OCI-LY3 (cell line): ENCODE measurements around the gene ZBTB24.

Source experiments
- H2AFZ ChIP-seq: fragments of 200-600, 300-600 bp; shearing (Covaris generic); 2 replicates; pipeline ENCODE4 v1.6.0; 2014; ENCODE audit warnings: antibody characterized with exemption, low read depth, low read length
- H3K27ac ChIP-seq: fragments of 200-600, 300-600 bp; sonication (generic); 2 replicates; pipeline ENCODE4 v1.5.1; 2014; ENCODE audit warnings: mild to moderate bottlenecking, low read length, moderate library complexity, mixed read lengths
- H3K27me3 ChIP-seq: fragments of 200-600, 300-600 bp; sonication (generic); 2 replicates; pipeline ENCODE4 v1.6.1; 2014; ENCODE audit warnings: low read depth, low read length, mixed read lengths
- H3K36me3 ChIP-seq: fragments of 200-600, 300-600 bp; sonication (generic); replicated peaks from 2 replicates; pipeline ENCODE3; 2014; ENCODE audit warnings: low read depth, low read length, mixed read lengths
- H3K4me1 ChIP-seq: fragments of 300-600, 200-600 bp; sonication (generic); 2 replicates; pipeline ENCODE4 v1.6.1; 2014; ENCODE audit warnings: low read length, mixed read lengths
- H3K4me2 ChIP-seq: fragments of 200-600, 300-600 bp; sonication (generic); 2 replicates; pipeline ENCODE4 v1.6.1; 2014; ENCODE audit warnings: low read length, mixed read lengths
- H3K4me3 ChIP-seq: fragments of 300-600, 200-600 bp; sonication (generic); 2 replicates; pipeline ENCODE4 v1.5.1; 2014; ENCODE audit warnings: antibody characterized with exemption, mild to moderate bottlenecking, low read length, moderate library complexity
- H3K79me2 ChIP-seq: fragments of 300-600, 200-600 bp; shearing (Covaris generic); 2 replicates; pipeline ENCODE4 v1.6.1; 2014; ENCODE audit warnings: mild to moderate bottlenecking, low read length, mixed read lengths
- H3K9ac ChIP-seq: fragments of 300-600, 200-600 bp; shearing (Covaris generic); 2 replicates; pipeline ENCODE4 v1.6.0; 2014; ENCODE audit warnings: mild to moderate bottlenecking, low read length, moderate library complexity
- H3K9me3 ChIP-seq: fragments of 200-600, 300-600 bp; shearing (Covaris generic); 2 replicates; pipeline ENCODE4 v1.6.1; 2014; ENCODE audit warnings: low read length, mixed read lengths; ENCODE audit not compliant: insufficient read depth
- H4K20me1 ChIP-seq: fragments of 200-600, 300-600 bp; sonication (generic); 2 replicates; pipeline ENCODE4 v1.6.1; 2016; ENCODE audit warnings: low read length, mixed read lengths; ENCODE audit not compliant: insufficient read depth
- EZH2phosphoT487 ChIP-seq: fragments of 200-600 bp; shearing (Covaris generic); IDR thresholded peaks from 2 replicates; pipeline ENCODE4 v1.6.1; 2018; ENCODE audit warnings: antibody characterized with exemption, mixed run types, low read depth
- TF ChIP-seq, protein P1 (sequence below): fragments of 200-600, 300-600 bp; sonication (generic); IDR thresholded peaks from 2 replicates; pipeline ENCODE4 v1.5.1; 2014; ENCODE audit warnings: antibody characterized with exemption, low read length, low read depth

Gene ZBTB24

DNA sequence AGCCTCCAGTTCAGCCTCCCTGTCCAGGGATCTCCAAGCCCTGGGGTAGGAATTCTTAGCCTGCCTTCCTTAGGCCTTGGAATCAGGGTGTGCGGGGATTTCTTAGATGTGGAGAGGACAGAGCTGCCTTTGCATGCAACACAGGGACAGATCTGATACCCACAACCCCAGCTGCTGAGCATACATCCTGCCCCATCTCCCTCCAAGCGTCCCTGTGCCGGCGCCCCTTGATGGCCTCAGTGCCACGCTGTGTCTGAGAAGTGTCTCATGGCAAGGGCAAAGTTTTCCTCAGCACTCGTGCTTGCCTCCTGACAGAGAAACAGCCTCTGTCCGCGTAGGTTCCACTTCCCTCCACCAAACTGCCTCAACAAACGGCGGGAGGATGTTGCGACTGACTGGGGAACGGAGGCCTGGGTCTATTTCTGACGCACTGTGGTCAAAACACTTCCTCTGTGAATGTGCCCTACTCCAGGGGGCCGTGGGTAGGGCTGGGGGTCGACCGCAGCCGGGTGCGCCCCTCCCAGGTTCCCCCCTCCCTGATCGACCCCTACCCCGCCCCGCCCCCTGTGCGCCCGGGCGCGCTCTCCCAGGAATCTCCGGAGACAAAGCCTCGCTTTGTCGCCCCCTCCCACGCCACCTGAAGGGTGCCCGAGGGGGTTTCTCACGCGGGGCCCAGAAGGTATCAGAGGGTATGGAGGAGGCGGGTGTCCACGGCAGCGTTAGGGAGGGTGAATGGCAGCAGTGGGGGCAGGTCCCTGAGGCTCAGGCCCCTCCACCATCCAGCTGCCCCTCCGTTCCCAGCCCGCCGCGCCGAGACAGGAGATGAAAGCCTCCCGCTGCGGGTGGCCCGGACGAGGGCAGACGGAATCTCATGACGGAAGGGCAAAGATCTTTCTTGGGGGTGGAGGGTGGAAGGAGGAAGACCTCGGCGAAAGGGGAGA lies 28.3 kb downstream of the ZBTB24 start:
- no peaks in the 10 kb centered on the region for H3K36me3 ChIP-seq
- peaks cover 26% of the 10 kb centered on the region for H3K4me1 ChIP-seq
- H2AFZ ChIP-seq: no peak overlapping the region
- peak overlapping the region; percentile 88 for H3K4me3 ChIP-seq
- H3K9me3 ChIP-seq: no peaks in the 10 kb centered on the region
- no peaks in the 10 kb centered on the region; the same call in 1 of the 2 replicates for H4K20me1 ChIP-seq
- peak overlapping the region; percentile 95 for H3K4me2 ChIP-seq
- H3K9ac ChIP-seq: peak overlapping the region; percentile 79
- peak overlapping the region; percentile 51 for H3K27ac ChIP-seq
- no peak for TF ChIP-seq EZH2phosphoT487
- TF ChIP-seq, protein P1, sequence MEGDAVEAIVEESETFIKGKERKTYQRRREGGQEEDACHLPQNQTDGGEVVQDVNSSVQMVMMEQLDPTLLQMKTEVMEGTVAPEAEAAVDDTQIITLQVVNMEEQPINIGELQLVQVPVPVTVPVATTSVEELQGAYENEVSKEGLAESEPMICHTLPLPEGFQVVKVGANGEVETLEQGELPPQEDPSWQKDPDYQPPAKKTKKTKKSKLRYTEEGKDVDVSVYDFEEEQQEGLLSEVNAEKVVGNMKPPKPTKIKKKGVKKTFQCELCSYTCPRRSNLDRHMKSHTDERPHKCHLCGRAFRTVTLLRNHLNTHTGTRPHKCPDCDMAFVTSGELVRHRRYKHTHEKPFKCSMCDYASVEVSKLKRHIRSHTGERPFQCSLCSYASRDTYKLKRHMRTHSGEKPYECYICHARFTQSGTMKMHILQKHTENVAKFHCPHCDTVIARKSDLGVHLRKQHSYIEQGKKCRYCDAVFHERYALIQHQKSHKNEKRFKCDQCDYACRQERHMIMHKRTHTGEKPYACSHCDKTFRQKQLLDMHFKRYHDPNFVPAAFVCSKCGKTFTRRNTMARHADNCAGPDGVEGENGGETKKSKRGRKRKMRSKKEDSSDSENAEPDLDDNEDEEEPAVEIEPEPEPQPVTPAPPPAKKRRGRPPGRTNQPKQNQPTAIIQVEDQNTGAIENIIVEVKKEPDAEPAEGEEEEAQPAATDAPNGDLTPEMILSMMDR: no peak
- no peaks in the 10 kb centered on the region; the same call in 1 of the 2 replicates for H3K79me2 ChIP-seq
- no peaks in the 10 kb centered on the region for H3K27me3 ChIP-seq

DNA sequence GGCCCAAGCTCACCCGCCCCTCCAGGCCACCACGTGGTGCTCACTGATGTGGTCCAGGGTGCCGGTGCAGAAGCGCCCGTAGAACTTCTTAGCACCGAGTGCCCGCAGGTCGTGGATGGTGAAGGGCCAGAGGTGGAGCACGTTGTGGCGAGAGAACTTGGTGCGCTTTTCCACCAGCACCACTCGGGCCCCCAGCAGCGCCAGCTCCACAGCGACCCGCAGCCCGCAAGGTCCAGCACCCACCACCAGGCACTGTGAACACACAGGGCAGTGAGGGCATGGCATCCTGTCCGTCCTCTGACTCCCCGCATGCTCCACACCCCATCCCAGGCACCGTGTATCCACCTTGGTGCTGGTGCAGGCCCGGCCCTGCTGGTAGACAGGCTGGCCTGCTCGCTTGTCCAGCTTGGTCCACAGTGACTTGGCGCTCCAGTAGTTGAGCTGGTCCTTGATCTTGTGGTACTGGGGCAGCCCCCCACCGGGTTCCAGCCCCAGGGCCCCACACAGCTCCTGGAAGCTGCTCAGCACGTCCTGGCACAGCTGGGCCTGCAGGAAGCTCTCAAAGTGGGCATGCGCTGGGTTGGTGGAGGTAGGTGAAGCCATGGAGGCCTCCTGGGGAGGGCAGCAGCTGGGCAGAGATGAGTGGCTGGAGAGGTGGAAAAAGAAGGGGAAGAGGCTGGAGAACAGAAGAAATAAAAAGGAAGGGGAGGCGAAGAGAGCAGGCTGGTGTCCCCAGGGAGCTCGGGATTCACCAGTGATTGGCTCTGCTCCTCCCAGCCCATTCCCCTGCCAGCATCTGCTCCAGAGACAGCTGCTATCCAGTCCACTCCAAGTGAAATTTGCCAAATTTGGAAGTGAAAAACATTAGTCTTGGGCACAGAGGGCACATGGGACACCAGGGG lies 29.2 kb downstream of the ZBTB24 start:
- Histone ChIP-seq H3K27ac (peak overlapping the region; percentile 46), H3K27me3 (no peaks in the 10 kb centered on the region), H3K36me3 (no peaks in the 10 kb centered on the region), H4K20me1 (no peaks in the 10 kb centered on the region; the same call in 1 of the 2 replicates), H3K9ac (peak overlapping the region; percentile 79), H3K4me1 (peaks cover 26% of the 10 kb centered on the region), H3K4me3 (peak overlapping the region; percentile 88), H3K4me2 (peak overlapping the region; percentile 95), H3K9me3 (no peaks in the 10 kb centered on the region), H3K79me2 (no peaks in the 10 kb centered on the region; the same call in 1 of the 2 replicates), H2AFZ (no peak overlapping the region)
- no peak for TF ChIP-seq EZH2phosphoT487
- TF ChIP-seq, protein P1: no peak

DNA sequence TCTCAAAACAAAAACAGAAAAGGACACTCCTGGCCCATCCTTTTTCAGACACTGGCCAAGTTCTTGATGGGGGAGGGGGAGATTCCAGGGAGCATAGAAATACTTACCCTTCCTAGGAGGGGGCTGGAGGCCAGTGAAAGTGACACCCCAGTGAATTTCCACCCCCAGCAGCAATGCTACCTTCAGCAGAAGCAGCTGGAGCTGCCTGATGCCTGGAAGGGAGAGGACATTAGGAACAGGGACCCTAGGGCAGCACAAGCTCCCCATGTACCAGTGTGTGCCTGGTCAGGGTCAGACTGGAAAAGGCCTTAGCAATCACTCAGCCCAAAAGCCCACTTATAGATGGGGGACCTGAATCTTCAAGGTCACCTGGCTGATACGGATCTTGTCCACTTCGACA lies 29.9 kb downstream of the ZBTB24 start:
- Histone ChIP-seq H3K4me3 (no peak overlapping the region), H3K4me1 (peaks cover 26% of the 10 kb centered on the region), H3K9me3 (no peaks in the 10 kb centered on the region), H3K27ac (no peak overlapping the region), H3K9ac (no peak overlapping the region), H3K79me2 (no peaks in the 10 kb centered on the region; the same call in 1 of the 2 replicates), H3K36me3 (no peaks in the 10 kb centered on the region), H4K20me1 (no peaks in the 10 kb centered on the region; the same call in 1 of the 2 replicates), H3K4me2 (no peak overlapping the region), H3K27me3 (no peaks in the 10 kb centered on the region), H2AFZ (no peak overlapping the region)
- TF ChIP-seq, protein P1: no peak
- no peak for TF ChIP-seq EZH2phosphoT487
